SIG-M5 treated with dmso at 0.1 percent for 504 hours (cell line): Measurements from ENCODE around the gene GRM8.

Source experiments
- DNase-seq: peaks from one replicate; lab custom pipeline; 2025; ENCODE audit not compliant: unreplicated experiment; lab: John Stamatoyannopoulos, UW

GRM8 gene

GRCh38 chr7:127151379-127151778, 101.4 kb downstream of the GRM8 start:
- DNase-seq = no peak

- DNase-seq = no peak
Observed at GRCh38 chr7:127150543-127150942, 102.2 kb downstream of the GRM8 start.

GRCh38 chr7:127146746-127147536, 105.8 kb downstream of the GRM8 start:
- DNase-seq = no peak

GRCh38 chr7:127137146-127137545, 115.6 kb downstream of the GRM8 start:
- no peak for DNase-seq

DNA sequence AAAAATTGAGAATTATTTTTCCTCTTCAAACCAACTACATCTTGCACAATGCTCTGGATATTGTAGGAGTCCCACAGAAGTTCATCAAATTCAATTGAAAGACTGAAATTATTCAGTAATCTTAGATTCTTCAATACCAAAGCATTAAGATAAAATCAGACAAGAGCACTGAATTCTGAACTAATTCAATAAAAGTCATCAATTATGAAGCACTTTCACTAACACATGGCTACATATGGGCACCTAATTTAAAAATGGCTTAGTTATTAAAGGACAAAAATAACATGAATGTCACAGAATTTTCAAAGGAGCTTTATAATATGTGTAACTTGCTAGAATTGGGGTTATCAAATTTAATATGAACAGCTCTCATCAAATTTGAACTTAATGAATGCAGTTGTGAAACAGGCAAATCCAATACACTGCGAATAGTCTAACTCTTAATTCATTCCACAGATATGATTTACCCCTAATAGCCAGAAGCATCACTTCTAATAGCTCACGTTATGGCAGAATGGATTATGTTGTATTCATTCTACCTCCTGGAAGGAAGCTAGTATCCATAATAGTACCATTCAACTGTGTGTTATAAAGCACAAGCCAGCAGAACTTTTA, 116.8 kb downstream of the GRM8 start:
- no peak for DNase-seq

DNA sequence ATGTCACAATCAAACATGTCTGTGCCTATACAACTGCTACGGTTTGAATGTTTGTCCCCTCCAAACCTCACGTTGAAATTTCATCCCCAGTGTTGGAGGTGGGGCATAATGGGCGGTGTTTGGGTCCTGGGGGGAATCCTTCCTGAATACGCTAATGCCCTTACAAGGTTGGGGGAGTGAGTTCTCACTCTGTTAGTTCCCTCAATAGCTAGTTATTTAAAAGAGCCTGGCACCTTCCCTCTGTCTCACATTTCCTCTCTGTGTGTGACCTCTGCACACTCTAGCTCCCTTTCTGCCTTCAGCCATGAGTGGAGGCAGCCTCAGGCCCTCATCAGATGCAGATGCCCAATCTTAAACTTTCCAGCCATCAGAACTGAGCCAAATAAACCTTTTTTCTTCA, 129.5 kb downstream of the GRM8 start:
- DNase-seq = no peak

DNA sequence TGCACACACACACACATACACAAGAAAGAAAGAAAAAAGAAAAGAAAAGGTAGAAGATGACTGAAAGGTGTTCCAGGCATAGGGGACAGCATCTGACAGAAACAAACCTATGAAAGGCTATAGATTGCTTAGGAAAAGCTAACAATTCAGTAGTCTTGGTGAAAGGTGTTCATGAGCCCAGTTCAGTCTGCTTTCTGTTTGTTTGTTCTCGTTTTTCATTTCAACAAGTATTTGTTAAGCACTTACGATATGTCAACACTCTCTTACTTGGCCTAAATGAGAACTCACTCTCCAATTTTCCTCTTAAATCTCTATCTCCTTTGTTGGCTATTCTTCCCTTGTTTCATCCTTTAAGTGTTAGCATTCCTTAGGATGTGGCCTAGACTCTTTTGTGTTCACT, 133.2 kb downstream of the GRM8 start:
- no peak for DNase-seq

- no peak for DNase-seq
Observed at GRCh38 chr7:127114742-127115265, 137.9 kb downstream of the GRM8 start.

GRCh38 chr7:127107601-127108007, 145.1 kb downstream of the GRM8 start:
- DNase-seq = peak; percentile 44

- no peak for DNase-seq
Observed at GRCh38 chr7:127093340-127093739, 159.4 kb downstream of the GRM8 start.

GRCh38 chr7:127091620-127092019, 161.1 kb downstream of the GRM8 start:
- no peak for DNase-seq

DNA sequence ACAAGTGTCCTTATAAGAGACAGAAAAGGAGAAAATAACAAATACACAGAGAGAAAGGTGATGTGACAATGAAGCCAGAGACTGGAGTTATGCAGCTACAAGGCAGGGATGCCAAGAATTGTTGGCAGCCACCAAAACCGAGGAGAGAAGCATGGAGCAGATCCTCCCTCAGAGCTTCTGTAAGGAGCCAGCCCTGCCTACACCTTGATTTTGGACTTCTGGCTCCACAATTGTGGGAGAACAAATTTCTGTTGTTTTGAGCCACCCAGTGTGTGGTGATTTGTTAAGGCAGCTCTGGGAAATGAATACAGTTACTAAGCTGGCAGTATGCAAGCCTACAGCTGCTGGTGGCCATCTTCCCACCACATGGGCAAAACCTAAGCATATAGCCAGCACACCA, 163.6 kb downstream of the GRM8 start:
- no peak for DNase-seq

- no peak for DNase-seq
Observed at GRCh38 chr7:127081539-127081938, 171.2 kb downstream of the GRM8 start.

- no peak for DNase-seq
Observed at GRCh38 chr7:127080576-127080975, 172.2 kb downstream of the GRM8 start.

- no peak for DNase-seq
Observed at GRCh38 chr7:127066974-127067373, 185.8 kb downstream of the GRM8 start.

DNA sequence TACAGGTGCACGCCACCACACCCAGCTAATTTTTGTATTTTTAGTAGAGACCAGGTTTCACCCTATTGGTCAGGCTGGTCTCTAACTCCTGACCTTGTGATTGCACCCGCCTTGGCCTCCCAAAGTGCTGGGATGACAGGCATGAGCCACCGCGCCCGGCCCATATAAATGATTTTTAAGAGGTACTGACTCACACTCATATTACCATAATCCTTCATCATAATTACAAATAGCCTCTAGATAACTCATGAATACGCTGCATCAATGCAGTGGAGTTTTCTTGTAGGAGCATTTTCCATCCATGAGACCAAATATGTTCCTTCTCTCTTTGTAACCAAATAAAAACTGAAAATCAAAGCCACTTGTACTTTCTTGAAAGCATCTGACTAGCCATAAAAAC, 193.3 kb downstream of the GRM8 start:
- DNase-seq = no peak

GRCh38 chr7:127057918-127058317, 194.8 kb downstream of the GRM8 start:
- no peak for DNase-seq

DNA sequence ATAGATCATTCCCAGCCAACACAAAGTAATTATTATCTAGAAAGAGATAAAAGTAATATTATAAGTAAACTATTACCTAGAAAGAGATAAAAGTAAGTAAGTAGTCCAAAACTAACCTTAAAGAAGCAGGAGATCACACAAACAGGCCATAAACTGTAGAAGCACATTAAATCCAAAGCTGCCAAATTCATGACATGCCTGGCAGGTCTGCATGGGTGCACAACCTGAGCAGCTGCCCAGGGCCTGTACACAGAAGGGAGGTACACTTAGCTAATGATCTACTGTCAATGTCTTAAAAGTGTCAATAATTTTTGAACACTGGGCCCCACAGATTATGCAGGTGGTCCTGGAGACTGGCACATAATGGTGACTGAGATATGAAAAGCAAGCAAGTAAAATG, 196.5 kb downstream of the GRM8 start:
- DNase-seq = no peak

DNA sequence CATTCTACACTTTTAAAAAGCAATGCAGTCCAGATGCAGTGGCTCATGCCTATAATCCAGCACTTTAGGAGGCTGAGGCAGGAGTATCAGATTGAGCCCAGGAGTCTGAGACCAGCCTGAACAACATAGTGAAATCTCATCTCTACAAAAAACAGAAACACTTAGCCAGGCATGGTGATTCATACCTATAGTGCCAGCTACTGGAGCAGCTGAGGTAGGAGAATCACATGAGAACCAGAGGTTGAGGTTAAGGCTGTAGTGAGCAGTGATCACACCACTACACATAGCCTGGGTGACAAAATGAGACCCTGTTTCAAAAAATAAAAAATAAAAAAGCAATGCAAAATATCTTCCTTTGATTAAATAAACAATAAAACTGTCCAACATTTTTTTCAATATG, 205.2 kb downstream of the GRM8 start:
- no peak for DNase-seq

DNA sequence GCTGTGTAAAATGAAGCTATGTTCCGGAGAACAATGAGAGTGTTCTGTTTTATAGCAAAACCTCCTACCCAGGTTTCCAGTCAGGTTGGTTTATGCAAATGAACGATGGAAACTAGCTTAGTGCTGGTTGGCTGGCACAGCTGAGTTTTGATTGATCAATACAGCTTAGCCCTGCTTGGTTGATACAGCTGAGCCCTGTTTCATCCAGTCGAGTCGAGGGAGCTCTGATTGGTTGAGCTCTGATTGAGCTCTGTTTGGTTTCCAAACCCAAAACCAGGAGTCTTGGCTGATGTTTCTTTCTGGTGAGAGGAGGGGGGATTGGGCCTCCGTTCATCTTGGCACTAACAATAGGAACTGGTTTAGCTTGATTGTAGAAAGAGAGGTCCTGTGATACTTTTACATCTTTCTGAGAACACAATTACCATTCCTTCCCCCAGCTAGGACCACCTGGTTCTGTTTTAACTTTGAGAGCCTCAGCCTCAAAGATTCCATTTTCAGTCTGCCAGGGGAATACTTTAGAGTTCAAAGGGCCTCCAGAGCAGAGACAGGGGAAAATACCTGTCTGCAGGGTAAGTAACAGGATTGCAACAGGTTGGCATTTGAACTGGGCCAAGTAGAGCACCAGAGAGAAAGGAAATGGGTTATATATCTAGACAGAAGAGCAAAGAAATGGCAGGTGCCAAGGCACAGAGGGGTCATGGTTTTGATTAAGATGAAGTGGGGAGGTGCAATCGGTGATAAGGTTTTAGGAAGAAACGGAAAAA, 210.9 kb downstream of the GRM8 start:
- no peak for DNase-seq

DNA sequence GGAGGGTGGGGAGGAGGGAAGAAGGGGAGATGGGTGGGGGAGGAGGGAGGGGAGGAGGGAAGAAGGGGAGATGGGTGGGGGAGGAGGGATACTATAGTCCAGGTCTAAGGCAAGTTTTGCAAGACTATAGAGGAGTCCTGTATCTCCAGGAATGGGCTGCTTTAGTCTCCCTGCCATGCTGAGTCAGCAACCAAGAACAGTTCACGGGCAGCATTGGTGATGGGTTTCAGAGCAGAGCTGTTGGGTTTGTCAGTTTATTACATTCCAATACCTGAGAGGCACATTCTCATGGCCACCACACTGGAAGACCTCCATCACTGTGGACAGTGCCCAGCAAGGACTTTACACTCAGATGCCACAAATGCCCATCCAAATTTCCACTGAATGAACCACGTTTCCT, 212.7 kb downstream of the GRM8 start:
- no peak for DNase-seq

DNA sequence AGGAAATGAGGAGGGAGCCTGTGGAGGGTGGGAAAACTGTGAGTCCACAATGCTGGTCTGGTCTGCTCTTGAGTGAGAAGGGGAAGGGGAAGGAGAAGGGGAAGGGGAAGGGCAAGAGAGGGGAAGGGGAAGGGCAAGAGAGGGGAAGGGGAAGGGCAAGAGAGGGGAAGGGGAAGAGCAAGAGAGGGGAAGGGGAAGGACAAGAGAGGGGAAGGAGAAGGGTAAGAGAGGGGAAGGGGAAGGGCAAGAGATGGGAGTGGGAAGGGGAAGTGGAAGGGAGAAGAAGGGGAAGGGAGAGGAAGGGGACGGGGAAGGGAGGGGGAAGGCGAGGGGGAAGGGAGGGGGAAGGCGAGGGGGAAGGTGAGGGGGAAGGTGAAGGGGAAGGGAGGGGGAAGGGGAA, 213.2 kb downstream of the GRM8 start:
- DNase-seq = no peak
